HG02981 (cell line): Measurements from ENCODE around the gene POMGNT2.

Source experiments
- ATAC-seq: cut with Tn5 transposase; IDR thresholded peaks from one replicate; pipeline ENCODE4 v1.9.1; 2021; ENCODE audit warnings: mild to moderate bottlenecking, moderate library complexity; ENCODE audit not compliant: unreplicated experiment

Gene POMGNT2

GRCh38 chr3:43105596-43106292, at the start of gene POMGNT2:
POMGNT2 (minus strand) TSS chr3:43106079; CDS start chr3:43081431, 24,648 bp downstream.
- peak; percentile 93 for ATAC-seq

DNA sequence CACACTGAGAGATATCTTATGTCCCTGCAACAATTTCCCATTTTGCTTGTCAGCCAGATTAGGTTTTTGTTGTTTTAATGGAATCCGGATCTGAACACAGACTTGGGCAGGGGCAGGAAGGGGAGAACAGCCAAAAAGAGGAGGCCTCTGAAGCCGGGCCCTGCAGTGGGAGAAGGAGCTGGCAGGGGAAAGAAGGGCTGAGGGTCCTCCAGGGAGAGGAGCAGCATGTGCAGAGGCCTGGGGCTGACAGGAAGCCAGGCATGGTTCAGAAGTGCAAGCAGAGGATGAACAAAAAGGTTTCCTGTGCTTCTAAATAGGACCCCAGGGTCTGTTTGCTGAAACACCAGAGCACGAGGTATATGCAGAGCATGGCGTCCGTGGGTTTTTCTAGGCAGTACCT, 49.1 kb upstream of the POMGNT2 start:
- no peak for ATAC-seq

DNA sequence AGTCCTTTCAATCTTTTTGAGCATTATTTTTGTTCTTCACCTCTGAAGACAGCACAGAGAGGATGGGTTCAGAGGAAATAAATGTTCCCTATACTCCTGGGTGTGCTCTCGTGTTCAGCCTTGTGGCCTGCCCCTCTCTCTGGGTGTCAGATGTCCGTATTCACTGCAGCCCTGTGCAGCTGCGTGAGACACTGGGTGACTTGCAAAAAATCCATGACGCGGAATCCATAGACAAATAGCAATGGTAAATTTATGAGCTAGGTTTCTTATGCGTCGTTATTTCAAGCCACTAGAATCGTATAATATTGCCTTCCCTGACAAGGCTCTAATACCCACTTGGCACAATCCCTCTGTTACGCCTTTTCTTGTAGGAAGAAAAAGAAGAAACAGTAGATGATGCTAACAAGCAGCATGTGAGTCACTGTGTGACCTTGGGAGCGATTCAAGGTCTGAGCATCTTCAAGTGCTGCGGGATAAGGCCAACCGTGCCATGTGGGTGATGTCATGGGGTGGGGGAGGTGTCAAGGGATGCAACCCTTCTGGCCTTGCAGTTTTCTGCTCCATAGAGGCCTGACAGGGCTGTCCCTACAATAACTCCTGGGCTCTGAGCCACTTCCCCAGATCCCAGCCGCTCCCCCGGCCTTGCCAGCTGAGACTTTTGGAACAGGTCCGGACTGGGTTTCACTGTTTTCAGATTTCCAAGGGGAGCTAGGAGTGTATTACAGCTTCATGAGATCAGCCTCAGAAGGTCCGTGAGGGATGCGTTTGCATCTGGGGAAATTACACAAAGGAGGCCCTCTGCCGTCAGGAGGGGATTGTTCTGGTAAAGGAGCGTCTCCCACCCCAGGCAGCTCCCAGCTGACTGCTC, 47.6 kb upstream of the POMGNT2 start:
- ATAC-seq = no peak

DNA sequence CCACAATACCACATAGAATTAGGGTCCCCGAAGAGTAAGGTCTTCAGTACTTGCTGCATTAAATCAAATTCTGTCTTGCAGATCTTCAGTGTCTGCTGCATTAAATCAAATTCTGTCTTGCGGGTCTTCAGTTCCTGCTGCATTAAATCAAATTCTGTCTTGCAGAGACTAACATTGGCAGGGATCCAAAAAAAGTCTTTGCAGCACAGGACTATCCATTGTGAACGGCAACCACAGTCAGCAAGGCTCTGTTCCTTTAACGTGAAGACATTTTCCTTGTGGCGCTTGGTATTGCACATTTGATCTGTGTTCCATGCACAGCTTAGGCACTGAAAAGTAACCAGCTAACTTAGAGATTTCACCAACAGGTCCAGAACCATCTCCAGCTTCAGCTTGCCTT, 46.8 kb upstream of the POMGNT2 start:
- no peak for ATAC-seq

DNA sequence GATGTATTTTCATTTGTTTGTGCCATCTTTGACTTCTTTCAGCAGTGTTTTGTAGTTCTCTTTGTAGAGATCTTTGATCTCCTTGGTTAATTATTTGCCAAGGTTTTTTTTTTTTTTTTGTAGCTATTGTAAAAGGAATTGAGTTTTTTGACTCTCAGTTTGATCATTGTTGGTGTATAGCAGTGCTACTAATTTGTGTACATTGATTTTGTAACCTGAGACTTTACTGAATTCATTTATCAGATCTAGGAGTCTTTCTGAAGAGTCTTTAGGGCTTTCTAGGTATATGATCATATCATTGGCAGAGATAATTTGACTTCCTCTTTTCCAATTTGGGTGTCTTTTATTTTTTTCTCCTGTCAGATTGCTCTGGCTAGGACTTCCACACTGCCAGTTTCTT, 42.2 kb upstream of the POMGNT2 start:
- ATAC-seq = no peak

GRCh38 chr3:43146599-43146998, 40.7 kb upstream of the POMGNT2 start:
- ATAC-seq = no peak

GRCh38 chr3:43144761-43145490, 39.0 kb upstream of the POMGNT2 start:
- ATAC-seq = no peak

DNA sequence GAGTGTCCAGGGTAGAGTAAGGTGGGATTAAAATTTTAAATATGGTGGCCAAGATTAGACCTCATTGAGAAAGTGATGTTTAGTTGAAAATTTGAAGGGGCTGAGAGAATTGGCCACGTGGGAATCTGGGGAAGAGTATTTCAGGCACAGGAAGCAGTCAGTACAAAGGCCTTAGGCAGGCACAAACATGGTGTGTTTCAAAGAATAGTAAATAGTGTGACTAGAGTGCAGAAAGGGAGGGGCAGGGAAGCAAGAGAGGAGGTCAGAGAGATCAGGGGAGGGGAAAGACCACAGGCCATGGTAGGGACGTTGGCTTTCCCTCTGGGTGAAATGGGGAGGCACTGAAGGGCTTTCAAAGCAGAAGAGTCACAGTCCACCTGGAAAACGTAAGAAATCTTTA, 36.6 kb upstream of the POMGNT2 start:
- ATAC-seq = no peak

- ATAC-seq = no peak
These were observed 32.8 kb upstream of the POMGNT2 start for GRCh38 chr3:43138488-43139231.

DNA sequence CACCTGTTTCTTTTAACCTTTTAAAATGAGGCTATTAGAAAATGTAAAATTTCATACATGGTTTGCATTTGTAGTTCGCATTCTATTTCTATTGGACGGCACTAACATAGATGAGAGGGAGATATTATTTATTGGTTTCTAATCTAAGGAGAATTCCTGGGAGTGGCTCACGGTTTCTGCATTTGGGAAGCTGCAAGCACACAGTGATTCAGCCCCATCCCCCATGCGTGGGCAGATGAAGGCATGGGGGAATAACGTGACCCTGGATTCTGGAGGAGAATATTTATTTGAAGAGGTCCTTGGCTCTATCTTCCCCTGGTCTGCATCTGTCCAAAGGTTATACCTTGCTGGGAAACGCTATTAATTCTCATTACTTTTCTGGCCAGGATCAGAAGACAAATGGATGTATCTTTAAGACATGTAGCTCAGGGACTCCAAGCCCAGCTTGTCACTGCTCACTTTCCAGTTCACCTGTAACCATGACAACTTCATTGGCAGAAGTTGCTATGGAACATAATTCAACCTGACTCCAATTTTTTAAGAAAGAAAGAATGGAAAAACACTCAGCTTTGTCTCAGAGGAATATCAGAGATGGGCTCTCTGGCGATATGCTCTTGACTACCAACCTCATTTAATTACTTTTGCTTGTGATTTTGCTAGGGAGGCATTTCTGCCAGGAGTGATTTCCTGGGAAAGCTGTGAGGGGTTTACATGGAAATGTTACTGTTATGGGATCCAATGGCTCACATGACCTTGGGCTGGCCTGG, 27.2 kb upstream of the POMGNT2 start:
- ATAC-seq = no peak

DNA sequence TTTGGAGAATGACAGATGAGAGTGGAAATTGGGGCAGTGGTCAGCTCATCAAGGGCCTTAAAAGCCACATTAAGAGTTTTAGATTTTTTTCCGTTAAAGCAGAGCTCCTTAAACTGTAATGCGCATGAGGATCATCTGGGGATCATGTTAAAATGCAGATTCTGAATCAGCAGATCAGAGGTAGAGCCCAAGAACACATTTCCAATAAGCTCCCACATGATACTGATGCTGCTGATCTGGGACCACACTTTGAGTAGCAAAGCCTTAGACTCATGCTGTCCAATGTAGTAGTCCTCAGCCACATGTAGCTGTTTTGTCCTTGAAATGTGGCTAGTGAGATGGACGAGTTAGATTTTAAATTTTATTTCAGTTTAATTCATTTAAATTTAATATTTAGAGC, 26.3 kb upstream of the POMGNT2 start:
- ATAC-seq = no peak

GRCh38 chr3:43128464-43128863, 22.6 kb upstream of the POMGNT2 start:
- ATAC-seq = no peak

- ATAC-seq = no peak
These were observed 20.7 kb upstream of the POMGNT2 start for GRCh38 chr3:43126536-43126935.

DNA sequence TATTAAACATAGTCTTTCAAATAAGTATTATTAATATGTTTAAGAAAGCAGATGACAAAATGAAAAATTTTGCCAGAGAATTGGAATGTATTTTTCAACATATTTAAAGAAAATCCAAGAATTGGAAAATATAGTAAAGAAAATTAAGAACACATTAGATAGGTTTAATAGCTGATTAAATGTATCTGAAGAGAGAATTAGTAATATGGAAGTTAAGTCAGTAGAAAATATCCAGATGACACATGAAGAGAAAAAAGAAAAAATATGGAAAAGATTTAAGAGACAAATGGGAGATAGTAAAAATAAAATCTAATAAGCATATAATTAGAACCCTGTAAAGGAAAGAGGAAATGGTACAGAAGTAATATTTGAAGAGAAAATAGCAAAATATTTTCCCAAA, 18.0 kb upstream of the POMGNT2 start:
- no peak for ATAC-seq

DNA sequence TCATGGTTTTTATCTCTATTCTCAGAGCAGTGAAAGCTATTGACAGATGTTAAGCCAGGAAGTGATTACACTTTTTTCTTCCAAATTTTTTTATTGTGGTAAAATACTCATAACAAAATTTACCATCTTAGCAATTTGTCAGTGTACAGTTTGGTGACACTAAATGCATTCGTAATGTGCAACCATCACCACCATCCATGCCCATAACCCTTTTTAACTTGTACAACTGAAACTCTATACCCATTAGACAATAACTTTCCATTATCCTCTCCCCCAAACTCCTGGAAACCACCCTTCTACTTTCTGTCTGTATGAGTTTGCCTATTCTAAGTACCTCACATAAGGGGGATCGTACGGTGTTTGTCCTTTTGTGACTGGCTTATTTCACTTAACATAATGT, 15.1 kb upstream of the POMGNT2 start:
- ATAC-seq = no peak

DNA sequence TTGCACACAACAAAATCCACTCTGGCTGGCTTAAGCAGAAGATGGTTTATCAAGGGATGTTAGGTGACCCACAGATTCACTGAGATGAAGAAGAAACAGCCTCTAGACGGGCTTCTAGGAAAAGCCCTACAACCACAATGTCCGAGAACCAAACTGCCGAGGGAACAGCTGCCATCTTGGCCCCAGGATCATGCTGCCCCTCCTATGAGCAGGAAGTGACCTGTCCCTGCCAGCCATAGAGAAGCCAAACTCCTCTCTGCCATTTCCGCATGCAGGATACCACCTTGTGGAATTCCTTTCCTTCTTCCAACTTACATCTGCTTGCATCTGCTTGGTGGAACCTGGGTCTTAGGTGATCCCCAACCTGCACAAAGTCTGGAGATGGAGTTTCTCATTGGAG, 11.4 kb upstream of the POMGNT2 start:
- no peak for ATAC-seq

- no peak for ATAC-seq
These were observed 7.8 kb upstream of the POMGNT2 start for GRCh38 chr3:43113671-43114070.

GRCh38 chr3:43106293-43106628, 382 bp upstream of the POMGNT2 start:
- no peak for ATAC-seq

DNA sequence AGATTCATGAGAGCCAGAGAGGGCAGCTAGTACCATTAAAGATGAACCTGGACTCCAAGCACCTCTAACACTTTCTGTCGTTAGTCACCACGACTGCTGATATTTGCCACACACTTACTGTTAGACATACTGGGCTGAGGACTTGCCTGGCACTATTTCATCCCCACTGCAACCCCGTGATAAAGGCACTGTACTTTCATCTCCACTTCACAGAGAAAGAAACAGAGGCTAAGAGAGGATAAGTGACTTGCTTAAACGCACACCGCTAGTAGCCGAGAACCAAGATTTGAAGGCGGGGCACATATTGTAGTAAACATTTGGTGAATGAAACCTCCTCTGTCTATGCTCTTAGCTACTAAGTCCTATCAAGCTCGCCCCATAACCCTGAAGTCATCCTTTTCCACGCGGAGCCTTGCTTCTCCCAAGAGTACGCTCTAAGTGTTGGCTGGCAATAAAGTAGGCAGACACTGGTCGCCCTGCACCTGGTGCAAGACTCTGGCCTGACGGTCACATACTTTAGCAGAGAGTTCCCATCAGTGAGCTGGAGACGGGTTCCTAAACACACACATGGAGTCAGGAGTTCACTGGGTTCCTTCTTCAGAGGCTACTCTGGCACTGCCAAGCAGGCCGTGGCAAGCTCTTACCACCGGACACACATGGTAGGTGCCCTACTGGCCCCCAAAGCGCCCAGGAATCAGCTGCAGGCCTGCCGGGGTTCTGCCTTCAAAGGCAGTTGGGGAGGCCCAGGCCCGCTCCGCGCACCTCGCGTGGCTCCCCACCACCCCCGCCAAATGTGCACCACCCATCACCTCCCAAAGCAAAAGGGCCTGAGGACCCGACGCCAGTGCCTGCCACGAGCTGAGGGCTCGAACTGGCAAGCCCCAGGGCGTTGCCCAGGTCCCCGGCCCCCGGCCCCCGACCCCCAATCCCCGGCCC, 951 bp downstream of the POMGNT2 start:
- ATAC-seq = no peak
